GM19043 (cell line): Measurements from ENCODE around the gene PICK1.
"Not testable (repeated sequence)": the region's sequence is repeated elsewhere in the genome, so short reads cannot be mapped to it uniquely, and the experiment has no call there.

Source experiments
- ATAC-seq: cut with Tn5 transposase; IDR thresholded peaks from one replicate; pipeline ENCODE4 v1.9.1; 2021; ENCODE audit warnings: low read depth; ENCODE audit not compliant: unreplicated experiment

Gene PICK1

DNA sequence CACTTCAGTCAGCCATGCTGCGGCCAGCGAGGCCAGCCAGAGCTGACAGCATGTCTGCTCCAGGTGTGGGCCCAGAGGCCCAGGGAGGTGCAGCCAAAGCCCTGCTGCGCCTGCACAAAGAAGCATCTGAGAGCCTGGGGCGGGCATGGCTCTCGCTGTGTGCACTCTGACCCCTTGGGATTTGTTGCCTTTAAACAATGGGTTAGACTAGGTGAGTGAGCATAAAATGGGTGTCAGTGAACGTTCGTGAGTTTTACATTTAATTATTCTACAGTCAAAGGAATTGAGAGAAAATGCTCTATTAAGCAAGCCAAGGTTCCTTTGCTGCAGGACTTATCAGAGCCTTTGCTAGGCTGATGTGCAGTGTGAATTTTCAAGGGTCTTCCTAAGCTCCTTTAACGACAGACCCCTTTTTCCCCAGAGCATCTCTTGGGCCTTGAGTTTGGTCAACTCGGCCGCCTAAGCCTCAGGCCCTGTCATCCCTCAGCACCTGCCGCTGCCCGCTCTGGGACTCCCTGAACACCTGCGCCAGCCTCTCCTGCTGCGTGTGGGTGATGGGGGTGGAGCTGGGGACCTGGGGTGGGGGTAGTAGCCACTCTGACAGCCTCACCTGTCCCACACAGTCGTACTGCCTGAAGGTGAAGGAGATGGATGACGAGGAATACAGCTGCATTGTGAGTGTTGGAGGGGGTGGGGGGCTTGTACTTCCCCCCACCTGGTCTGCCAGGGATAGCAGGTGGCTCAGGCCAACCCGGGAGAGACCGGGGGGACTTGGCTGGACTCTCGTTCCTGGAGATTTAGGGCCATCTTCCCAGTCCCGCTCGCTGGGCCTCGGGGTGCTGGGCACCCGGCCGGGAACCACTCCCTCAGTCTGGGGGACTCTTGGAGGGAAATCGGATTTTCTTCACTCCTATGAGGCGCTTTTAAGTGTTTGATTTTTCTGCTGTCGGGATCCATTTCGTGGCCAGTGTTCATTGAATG is 16.2 kb downstream of the PICK1 start:
- no peak for ATAC-seq

DNA sequence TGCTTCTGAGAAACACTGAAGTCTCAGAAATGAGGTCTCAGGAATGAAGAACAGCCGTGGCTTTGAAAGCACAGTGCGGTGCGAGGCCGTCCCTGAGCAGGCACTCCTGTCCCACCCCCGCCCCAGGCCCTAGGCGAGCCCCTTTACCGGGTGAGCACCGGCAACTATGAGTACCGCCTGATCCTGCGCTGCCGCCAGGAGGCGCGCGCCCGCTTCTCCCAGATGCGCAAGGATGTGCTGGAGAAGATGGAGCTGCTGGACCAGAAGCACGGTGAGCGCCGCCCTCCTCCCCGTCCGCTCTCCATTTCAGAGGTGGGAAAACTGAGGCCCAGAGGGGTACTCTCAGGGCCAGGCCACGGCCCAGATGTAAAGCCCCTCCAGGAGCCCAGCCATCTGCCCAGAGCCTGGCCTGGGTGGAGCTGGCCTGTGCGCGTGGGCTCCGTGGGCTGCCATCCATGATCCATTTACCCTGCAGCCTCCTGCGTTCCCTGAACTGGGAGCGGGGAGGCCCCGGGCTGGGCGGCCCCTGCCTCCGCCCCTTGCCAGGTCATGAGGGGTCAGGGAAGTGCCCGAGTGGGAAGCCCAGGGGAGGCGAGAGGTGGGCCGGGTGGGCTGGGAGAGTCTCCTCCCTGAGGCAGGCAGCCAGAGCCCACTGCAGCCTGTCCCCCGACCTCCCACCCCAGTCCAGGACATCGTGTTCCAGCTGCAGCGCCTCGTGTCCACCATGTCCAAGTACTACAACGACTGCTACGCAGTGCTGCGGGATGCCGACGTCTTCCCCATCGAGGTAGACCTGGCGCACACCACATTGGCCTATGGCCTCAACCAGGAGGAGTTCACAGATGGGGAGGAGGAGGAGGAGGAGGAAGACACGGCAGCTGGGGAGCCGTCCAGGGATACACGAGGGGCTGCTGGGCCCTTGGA is 17.2 kb downstream of the PICK1 start:
- ATAC-seq: no peak

DNA sequence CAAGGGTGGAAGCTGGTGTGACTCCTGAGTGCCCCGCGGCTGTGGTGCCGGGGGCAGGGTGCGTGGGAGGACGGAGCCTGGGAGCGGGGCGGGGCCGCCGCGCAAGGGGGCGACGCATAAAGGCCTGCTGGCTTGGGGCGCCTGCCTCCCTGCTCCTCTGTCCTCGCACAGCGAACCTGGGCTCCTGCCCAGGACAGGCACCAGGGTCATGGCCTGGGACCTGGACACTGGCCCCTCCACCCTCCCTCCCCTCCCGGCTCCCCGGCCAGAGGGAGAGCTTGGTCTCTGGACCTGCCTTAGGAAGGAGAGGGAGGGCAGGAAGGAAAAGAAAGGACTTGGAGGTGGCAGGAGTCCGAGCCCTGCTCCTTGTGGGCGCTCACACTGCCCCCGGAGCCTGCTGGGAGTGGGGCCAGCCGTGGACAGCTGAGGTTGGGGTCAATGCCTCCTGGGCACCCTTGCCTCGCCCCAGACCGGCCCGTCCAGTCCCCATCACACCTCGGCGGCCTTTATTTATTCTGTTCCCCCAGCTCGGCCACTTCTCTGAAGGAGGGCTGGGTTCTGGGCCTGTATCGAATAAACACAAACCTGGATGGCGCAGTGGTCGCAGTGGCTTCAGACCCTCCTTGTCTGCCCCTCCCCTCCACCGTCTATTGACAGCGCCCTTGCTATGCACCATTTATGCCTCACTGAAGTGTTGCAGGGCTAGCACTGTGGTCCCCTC is 18.1 kb downstream of the PICK1 start:
- no peak for ATAC-seq

DNA sequence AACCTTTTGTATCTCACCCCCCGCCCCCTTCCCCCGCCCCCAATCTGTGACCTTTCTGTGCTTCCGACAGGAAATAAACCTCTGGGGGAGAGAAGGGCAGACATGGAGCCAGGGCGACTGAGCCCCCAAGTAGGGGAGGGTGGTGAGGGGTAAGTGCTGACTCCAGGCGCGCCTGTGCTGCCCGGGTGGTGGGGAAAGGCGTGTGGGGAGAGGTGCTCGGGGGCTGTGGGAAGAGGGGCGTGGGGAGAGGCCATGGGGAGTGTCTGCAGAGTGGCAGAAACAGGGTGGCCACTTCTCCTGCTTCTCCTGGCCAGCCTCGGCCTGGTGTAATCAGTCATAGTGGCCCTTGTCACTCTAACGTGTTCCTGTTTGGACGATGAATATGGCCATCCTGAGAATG is 18.8 kb downstream of the PICK1 start:
- ATAC-seq: no peak

DNA sequence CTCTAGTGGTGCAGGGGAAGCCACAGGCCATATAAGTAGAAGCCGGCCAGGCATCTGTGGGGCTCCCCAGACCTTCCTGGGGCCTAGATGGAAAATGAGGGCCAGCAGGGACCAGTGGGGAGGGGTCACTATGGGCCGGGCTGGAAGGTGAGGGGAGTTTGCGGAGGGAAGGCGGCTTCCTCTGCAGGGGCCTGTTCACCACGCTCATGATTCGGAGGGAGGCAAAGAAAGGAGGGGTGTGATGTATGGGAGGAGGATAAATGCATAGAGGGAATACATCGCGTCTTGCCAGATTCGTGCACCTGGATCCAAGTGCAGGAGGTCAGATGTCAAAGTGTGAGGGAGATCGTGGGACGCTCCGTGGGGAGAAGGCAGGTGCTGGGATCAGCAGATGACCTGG is 19.9 kb downstream of the PICK1 start:
- no peak for ATAC-seq

DNA sequence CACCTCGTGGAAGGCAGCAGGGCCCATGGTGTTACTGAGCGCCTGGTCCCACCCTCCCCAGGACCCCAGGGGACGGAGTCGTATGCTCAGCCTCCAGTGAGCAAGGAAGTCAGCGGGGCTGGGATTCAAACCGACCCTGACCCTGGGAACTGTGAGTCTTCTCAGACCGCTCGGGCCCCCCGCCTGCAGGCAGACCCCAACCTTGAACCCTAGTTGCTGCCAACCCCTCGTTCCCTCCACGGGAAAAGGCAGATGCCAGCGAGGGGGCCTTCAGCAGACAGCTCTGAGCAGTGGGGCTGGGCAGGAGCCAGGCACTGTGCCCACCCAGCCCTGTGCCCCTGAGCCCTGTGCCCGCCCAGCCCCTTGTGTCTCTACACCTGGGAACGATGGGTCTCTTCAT is 20.4 kb downstream of the PICK1 start:
- ATAC-seq: no peak

DNA sequence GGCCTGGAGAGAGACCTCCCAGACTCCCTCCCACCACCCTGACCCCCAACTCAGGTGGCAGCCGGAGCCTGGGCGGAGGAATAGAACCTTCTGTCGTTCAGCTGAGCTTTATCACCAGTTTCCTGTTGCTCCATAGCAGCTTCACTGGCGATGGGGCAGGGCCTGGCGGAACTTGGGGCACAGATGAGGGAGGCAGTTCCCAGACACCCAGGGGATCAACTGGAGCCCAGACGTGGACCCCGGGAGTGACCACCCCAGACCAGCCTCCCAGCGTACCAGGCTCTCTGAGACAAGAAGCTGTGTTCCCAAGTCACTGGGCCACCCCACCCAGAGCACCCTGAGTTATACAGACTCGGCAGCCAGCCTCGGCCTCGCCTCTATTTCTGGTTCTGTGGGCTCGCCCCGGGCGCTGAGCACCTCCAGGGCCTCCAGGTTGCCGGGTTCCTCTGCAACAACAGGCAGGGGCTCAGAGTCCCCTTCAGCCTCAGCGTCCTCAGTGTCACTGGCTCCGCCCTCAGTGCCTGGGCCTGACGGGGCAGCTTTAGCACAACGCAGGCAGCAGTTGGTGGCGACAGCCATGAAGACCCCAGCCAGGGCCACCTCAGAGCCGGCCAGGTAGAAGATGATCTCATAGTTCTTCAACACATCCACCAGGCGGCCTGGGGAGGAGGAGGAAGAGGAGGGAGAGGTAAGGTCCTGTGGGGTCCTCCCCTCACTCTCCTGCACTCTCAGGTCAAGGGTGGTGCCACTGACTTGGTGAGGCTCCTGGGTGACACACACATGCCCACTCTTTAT is 21.0 kb downstream of the PICK1 start:
- ATAC-seq: no peak

DNA sequence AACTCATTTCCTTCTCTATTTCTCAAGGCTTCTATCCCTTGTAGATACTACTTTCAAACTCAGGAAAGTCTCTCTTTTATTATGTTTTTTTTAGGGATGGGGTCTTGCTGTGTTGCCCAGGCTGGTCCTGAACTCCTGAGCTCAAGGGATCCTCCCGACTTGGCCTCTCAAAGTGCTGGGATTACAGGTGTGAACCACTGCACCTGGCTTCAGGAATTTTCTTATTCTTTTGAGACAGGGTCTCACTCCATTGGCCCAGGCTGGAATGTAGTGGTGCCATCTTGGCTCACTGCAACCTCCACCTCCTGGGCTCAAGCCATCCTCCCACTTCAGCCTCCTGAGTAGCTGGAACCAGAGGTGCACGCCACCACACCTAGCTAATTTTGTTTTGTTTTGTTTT is 22.0 kb downstream of the PICK1 start:
- not testable (repeated sequence) for ATAC-seq

DNA sequence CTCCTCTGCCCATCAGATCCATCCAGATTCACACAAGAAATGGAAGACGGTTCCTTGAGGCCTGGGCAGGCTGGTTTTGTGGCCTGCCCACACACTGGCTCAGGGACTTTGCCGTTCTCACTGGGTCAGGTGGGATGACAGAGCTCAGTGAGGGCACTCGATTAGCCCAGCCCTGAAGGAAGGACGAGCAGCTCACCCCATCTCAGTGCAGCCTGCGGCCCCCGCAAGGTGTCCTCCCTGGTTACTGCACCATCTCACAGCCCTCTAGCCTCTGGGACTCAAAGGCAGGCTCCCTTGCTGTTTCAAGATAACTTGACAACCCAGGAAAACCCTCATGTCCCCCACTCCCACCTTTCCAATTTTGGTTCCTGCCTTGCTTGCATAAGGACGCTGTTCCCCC is 22.6 kb downstream of the PICK1 start:
- no peak for ATAC-seq

DNA sequence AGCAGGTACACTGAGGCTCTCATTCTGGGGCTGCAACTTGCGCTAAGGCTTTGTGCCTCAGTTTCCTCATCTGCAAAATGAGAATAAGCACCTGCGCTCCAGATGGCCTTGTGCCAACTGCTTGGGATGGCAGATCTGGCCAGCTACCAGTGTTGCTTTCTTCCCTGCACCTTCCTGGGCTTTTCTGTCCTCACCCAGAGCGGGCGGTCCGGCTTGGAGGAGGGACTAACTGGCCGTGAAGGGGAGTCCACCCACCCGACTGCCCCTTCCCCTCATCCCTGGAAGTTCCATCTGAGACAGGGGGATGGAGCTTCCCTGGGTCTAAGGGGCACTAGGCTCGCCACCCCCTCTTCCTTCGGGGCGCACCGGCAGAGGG is 23.3 kb downstream of the PICK1 start:
- no peak for ATAC-seq

DNA sequence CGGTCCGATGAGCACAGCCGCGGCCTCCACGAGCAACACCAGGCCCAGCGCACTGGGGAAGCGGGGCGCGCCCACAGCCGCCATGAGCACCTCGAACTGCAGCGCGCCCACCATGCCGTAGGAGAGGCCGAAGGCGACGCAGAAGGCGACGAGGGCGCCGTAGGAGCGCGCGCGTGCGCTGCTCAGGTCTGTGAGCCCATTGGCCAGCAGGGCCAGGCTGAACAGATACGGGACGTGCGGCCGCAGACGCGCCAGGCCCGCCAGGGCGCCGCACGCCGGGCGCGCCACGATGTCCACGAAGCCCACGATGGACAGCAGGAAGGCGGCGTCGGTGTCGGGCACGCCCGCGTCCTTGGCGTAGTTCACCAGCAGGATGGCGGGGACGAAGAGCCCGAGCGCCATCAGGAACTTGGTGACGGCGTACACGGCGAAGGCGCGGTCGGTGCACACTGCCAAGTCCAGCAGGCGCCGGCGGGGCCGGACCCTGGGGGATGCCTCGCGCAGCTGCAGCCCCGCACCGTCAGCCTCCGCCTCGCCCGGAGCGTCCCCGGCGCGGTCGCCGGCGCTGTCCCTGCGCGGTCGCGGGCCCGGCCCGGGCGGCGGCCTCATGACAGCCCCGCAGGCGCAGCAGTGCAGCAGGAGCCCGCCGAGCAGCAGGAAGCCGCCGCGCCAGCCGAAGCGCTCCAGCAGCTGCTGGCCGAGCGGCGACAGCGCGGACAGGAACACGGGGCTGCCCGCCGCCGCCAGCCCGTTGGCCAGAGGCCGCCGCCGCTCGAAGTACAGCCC is 23.8 kb downstream of the PICK1 start:
- ATAC-seq: no peak

DNA sequence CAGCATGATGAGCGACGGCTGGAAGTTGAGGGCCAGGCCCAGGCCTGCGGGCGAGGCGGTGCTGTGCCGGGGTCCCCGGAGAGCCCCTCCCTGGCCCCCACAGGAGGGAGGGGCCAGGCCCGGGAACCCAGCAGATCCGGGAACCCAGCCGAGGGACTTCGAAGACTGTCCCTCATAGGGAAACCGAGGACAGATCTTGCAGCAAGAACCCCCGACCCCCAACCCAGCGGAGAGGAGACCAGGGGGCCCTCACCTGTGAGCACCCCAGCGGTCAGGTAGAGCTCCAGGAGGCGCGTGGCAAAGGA is 24.4 kb downstream of the PICK1 start:
- no peak for ATAC-seq

DNA sequence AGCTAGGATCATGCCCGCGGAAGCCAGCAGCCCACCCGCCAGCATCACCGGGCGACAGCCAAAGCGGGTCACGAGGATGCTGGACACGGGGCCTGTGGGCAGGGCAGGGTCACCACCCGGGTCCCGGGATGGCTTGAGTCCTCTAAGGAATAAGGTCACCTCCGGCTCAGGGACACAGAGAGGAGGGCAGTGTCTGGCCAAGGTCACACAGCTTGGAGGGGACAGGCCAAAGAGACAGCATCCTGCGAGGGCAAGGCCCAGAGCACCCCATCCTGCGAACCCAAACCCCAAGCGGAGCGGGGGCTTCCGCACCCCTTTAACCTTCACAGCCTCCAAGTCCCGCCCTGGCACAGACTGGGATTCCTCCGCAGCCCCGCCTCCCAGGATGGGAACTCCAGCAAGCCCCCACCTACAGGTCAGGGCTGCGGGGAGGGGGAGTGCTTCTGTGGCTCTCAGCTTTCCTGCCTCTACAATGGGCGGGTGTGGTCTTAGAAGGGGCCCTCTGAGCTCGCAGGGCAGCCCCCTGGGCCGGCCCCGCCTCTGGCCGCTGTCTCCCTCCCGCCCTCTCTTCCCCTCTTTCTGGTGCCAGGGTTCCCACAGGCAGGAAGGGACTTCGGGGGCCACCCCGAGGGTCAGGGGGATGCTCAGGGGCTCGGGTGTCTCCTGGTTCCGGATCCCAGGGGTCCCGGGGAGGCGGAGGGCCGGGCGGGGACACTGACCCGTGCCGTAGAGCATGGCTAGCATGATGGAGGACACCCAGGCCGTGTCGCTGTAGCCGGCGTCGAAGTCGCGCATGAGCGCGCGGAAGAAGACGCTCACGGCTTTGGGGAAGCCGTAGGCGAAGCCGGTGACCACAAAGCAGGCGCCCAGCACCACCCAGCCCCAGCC is 25.0 kb downstream of the PICK1 start:
- no peak for ATAC-seq

DNA sequence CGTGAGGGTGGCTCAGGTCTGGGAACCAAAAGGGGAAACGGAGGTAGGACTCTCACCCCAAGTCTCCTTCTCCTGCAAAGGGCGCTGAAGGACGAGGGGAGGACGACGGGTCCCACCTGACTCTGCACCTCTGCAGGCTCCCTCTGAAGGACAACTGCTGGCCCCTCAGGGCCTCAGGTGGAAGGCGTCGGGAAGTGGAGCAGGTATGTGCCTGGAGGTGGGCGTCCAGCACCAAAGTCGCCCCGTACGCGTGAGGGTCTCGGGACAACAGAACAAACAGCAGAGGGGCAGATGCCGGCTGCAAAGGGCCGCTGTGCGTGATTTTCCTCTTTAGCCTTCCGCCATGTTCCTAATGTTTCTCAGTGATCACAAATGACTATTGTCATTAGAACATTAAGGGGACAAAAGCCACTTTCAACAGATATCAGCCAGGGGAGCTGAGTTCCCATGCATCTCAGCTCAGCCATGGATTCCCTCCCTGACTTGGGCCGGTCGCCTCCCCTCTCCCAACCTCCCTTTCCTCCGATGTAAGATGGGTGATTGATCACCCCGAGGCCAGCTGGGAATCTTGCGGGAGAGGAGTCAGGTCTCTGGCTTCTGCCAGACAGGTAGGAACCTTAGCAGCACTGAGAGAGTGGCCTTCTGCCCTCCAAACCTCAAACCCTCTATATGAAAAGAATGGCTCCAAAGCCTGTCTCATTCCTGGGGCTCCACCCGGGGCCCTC is 25.9 kb downstream of the PICK1 start:
- no peak for ATAC-seq

DNA sequence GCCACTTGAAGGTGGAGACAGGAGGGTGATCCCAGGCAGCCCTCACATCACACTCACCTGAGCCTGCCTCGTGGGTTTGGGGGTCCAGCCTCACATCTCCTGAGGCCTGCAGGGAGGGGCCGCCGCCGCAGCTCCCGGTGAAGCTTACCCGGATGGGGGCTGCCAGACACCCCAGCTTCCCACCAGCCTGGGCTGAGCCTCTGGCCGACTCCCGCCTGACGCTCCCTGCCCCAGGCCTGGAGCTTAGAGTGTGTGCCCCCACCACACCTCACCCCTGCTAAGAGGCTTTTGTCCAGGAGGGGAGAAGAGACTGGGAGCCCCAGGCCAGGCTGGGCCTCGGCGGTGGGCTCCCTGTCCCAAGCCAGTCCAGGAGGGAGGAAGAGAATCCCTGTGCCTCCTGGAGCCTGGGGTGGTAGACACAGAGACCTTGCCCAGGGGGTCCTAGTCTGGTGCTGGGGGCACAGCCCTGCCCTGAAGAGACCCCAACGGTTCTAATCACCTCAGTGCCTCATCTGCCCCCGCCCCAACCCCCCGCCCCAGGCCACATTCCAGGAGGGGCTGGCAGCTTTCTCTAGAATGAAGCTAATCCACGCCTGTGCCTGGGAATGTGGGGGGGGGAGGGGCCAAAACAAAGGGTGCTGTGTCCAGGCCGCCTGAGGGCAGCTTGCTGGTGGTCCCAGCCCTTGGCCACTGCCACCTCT is 26.9 kb downstream of the PICK1 start, which contains the start of gene SLC16A8:
TSS of gene SLC16A8 (minus strand) at position 254 of the 701 bp plus-strand sequence. CDS start 1,311 bp downstream, outside the sequence.
- ATAC-seq: no peak

DNA sequence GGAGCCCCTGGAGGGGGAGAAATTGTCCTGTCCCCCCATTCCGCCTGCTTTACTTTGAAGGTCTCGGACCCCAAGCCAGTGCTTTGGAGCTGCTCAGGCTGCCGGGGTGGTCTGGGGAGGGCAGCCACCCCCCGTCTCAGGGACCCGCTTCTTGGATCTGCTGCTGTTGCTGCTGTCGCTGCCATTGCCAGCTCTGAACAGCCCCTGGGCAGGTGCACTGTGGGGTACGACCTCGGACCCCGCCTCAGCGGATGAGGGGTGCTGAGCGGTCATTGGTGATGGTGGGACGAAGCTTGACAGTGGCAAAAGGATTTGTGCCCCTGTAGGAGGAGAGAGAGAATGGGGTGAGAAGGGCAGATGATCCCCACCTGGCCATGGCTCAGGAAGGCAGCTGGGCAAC is 27.9 kb downstream of the PICK1 start:
- ATAC-seq: no peak

DNA sequence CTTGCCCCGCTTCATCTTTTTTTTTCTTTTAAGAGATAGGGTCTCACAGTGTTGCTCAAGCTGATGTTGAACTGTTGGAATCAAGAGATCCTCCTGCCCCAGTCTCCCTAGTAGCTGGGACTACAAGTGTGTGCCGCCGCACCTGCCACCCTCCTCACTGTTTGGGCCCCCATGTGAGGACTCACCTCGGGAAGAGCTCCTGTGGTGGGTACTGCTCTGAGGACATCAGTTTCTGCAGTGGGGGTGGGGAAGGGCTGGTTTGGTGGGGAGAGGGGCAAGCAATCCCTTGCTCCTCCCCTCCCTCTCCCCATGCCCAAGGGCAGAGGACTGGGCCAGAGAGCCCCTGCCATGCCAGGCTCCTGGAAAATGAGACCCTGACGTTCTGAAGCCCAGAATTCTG is 28.3 kb downstream of the PICK1 start:
- ATAC-seq: no peak
